Nephron (organoid): ENCODE measurements around the gene SLC22A6.
A peak's percentile ranks its signal among the peaks of the same experiment; 100 is the strongest.

ENCODE experiments used
- H3K27ac Mint-ChIP-seq, 3 experiments: 2 replicates each; pipeline ENCODE4 v1.8.0; 2020; ENCODE audit warnings: mixed read lengths in 3 of 3, mild to moderate bottlenecking in 2 of 3, moderate library complexity in 1 of 3
- H3K27me3 Mint-ChIP-seq: 2 replicates; pipeline ENCODE4 v1.8.0; 2021; ENCODE audit warnings: low read depth, mild to moderate bottlenecking, moderate library complexity, mixed read lengths
- H3K36me3 Mint-ChIP-seq: 2 replicates; pipeline ENCODE4 v1.8.0; 2020; ENCODE audit warnings: low read depth, mixed read lengths
- H3K4me1 Mint-ChIP-seq: 2 replicates; pipeline ENCODE4 v1.8.0; 2020; ENCODE audit warnings: mixed read lengths
- H3K4me3 Mint-ChIP-seq, 3 experiments: 2 replicates each; pipeline ENCODE4 v1.8.0; 2020; ENCODE audit warnings: mild to moderate bottlenecking in 3 of 3, mixed read lengths in 3 of 3, moderate library complexity in 2 of 3
- H3K9me3 Mint-ChIP-seq: 2 replicates; pipeline ENCODE4 v1.8.0; 2020; ENCODE audit warnings: mixed read lengths
- CTCF ChIP-seq, 3 experiments: fragments of 200-600 bp; sonication (generic); IDR thresholded peaks; one replicate each; pipeline ENCODE4 v1.5.0; 2021; ENCODE audit warnings: antibody characterized with exemption in 3 of 3; ENCODE audit not compliant: unreplicated experiment in 3 of 3

Gene SLC22A6

GRCh38 chr11:62965574-62965973 lies 19.2 kb downstream of the SLC22A6 start:
- Mint-ChIP-seq H3K4me3 (no peak overlapping the region), H3K9me3 (peaks cover 18% of the 10 kb centered on the region), H3K27me3 (peaks cover 28% of the 10 kb centered on the region), H3K27ac (no peak overlapping the region), H3K36me3 (no peaks in the 10 kb centered on the region), H3K4me1 (peaks cover 19% of the 10 kb centered on the region)
- TF ChIP-seq CTCF (IDR thresholded peaks at IDR 0.05; ENCODE audit: unreplicated experiment in 3 of 3) = no peak

GRCh38 chr11:62962391-62962790 lies 22.4 kb downstream of the SLC22A6 start:
- H3K27me3 Mint-ChIP-seq = peaks cover 25% of the 10 kb centered on the region
- TF ChIP-seq CTCF (IDR thresholded peaks at IDR 0.05; ENCODE audit: unreplicated experiment in 3 of 3) = no peak
- peaks cover 16% of the 10 kb centered on the region for H3K9me3 Mint-ChIP-seq
- H3K36me3 Mint-ChIP-seq = no peaks in the 10 kb centered on the region
- peaks cover 35% of the 10 kb centered on the region for H3K4me1 Mint-ChIP-seq
- no peak overlapping the region for H3K4me3 Mint-ChIP-seq
- no peak overlapping the region for H3K27ac Mint-ChIP-seq

GRCh38 chr11:62961017-62961570 lies 23.7 kb downstream of the SLC22A6 start:
- Mint-ChIP-seq H3K27me3 (peaks cover 20% of the 10 kb centered on the region), H3K36me3 (no peaks in the 10 kb centered on the region), H3K9me3 (peaks cover 7% of the 10 kb centered on the region), H3K4me3 (peak overlapping the region in 1 of 3 experiments; percentile 30), H3K4me1 (peaks cover 35% of the 10 kb centered on the region), H3K27ac (peak overlapping the region in 2 of 3 experiments; percentile 59 to 76)
- TF ChIP-seq CTCF (IDR thresholded peaks at IDR 0.05; ENCODE audit: unreplicated experiment in 3 of 3) = no peak

- peaks cover 12% of the 10 kb centered on the region for H3K27me3 Mint-ChIP-seq
- peak overlapping the region; percentile 91 to 96 (median 95) for H3K27ac Mint-ChIP-seq
- H3K9me3 Mint-ChIP-seq = no peaks in the 10 kb centered on the region
- no peaks in the 10 kb centered on the region for H3K36me3 Mint-ChIP-seq
- no peak for TF ChIP-seq CTCF (IDR thresholded peaks at IDR 0.05; ENCODE audit: unreplicated experiment in 3 of 3)
- H3K4me3 Mint-ChIP-seq = no peak overlapping the region
- H3K4me1 Mint-ChIP-seq = peaks cover 30% of the 10 kb centered on the region
Observed at GRCh38 chr11:62959422-62959980, 25.3 kb downstream of the SLC22A6 start.

- TF ChIP-seq CTCF (IDR thresholded peaks at IDR 0.05; ENCODE audit: unreplicated experiment in 3 of 3) = no peak
- Mint-ChIP-seq H3K27ac (peak overlapping the region; percentile 91 to 96 (median 95)), H3K27me3 (peaks cover 12% of the 10 kb centered on the region), H3K36me3 (no peaks in the 10 kb centered on the region), H3K4me3 (peak overlapping the region in 2 of 3 experiments; percentile 36 to 38), H3K9me3 (no peaks in the 10 kb centered on the region), H3K4me1 (peaks cover 30% of the 10 kb centered on the region)
Observed at GRCh38 chr11:62958547-62959421, 26.0 kb downstream of the SLC22A6 start.
